Bronchus fibroblast of lung (primary cell): ENCODE data around the gene ALOXE3. TPM values are rescaled to one million over a fixed set of nuclear protein-coding genes. Genes with fewer than 3 reads are reported as not detected.

Source experiments
- total RNA-seq: library from RNA; depleted of rRNA; stranded (reverse); fragments of >200 nt; gene quantifications from 2 replicates; pipeline ENCODE4 v1.2.3, GENCODE V29; 2015

ALOXE3 gene
- total RNA-seq = under 0.01 TPM in 1 of 2 replicates, not detected in the other

DNA sequence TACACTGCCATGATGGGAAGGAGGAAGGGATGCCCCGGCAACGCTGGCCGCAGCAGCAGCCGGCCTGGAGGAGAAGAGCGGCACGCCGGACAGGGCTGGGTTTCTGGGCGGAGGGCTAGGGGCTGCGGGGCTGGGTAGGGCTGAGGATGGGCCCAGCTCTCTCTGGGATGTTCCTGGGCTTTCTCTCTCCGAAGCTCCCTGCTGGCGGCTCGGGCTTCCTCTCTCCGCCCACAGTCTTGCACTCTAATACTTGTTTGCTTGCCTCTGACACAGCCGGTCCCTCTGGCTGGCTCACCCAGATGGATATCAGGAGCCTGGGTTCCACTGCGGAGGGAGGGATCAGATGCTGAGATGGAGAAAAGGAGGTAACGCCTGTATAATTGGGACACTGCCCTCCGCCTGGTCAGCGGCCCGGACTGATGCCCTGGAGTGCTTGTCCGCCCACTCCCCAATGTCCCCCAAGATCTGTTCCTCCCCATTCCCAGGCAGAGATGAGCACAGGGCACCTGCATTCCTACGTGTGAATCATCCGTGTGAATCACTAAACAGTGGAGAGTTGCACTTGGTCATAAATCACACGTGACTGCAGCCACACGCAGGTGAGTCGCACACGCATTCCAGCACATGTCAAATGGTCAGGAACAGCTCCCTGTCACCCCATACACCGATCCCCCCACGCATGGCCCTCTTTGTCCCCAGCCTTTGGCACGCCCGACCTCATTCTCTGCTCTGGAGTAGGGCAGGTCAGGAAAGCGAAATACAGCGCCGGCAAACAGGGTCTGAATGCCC, at the start of gene ALOXE3:
ALOXE3 (minus strand) TSS at position 535 of the 789 bp plus-strand sequence; CDS start at position 11, 524 bp downstream.

DNA sequence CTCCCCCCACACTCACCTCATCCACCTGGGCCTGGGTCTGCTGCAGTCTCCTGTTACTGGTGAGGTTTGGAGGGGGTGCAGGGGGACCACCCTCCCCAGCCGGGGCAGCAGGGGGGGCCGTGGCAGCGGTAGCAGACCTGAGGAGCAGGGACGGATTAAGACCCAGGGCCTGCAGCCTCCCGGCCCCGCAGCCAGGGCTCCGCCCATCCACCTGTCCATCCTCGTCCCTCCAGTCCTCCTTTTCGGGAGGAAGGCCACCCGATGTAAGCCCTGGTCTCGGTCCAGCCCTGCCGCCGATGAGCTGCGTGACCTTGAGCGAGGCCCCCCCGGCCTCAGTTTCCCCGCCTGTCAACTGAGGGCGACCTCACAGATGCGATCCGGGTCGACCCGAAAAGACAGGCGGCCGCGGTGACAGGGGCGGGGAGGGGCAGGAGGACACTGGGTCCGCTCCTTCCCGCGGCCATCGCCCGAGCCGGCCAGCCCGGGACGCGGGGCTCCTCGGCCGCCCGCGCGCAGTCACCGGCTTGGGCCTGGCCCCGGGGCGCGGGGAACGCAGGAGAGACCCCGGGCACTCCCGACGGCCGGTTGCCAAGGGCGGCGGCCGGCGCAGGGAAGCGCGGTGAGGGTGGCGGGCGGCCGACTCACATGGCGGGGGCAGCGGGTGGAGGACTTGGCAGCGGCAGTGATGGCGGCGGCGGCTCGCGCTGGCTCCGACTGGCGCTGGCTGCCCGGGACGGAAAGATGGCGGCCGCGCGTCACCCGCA, 44.1 kb upstream of the ALOXE3 start, which contains the start of gene VAMP2:
VAMP2 (minus strand) TSS at position 716 of the 764 bp plus-strand sequence; CDS start at position 647, 69 bp downstream.

DNA sequence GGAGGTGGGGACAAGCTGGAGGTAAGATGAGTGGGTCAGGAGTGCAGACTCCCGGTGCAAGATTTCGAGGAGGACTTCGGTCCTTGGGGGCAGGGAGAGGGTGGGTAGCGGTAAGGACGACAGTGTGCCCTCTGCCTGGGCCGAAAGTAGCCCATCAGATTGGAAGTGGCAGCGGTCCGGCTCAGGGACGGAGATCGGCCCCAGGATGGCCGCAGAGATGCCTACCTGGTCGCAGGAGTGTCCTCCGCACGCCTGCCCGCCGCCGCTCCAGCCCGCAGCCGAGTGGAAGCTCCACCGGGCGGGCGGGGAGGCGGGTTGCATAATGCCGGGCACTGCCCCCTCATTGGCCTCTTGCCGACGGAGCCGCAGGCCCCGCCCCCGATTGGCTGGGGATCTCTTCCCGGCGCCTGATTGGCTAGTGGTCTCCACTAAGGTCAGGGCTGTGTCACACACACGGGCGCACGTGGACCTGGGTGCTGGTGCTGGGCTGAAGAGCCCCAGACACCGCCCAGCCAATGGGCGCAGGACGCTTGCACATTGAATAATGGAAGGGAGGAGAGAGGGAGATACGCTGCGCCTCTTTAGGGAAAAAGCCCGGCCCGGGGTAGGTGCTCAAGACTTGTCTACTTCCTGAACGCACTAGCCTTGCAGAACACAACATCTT, 33.9 kb upstream of the ALOXE3 start, which contains the start of gene PER1:
PER1 (minus strand) TSS at position 293 of the 664 bp plus-strand sequence. CDS start 1,698 bp downstream, outside the sequence.

DNA sequence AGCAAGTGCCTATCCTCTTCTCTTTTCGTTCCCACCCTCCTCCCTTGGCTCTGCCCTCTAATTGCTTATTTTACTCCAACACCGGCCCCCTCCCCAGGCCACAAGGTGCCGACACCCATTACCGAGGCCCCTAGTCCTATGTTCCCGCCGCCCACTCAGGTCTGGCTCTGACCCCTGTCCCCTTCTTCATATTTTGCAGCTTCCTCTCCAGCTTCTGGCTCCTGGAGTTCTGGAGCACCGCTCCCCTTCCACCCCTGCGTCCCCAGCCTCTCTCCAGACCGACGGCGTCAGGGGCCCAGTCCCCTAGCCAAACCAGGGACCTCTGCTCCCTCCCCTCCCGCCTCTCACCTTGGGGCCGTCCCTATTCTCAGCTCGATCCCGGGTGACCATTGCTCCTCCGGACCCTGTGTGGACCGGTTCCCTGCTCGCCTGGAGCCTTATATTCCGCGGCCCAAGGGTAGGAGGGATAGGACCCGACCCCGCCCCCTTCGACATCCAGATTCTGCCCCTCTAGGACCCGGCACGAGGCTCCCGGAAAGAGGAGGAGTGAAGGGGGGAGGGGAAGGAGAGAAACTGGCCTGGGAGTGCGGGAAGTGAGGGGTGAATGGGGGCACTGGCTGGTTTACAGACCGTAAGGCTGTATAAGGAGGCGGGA, 5.5 kb upstream of the ALOXE3 start, which contains the start of gene HES7:
HES7 (minus strand) TSS at position 412 of the 655 bp plus-strand sequence; CDS start at position 390, 22 bp downstream.

DNA sequence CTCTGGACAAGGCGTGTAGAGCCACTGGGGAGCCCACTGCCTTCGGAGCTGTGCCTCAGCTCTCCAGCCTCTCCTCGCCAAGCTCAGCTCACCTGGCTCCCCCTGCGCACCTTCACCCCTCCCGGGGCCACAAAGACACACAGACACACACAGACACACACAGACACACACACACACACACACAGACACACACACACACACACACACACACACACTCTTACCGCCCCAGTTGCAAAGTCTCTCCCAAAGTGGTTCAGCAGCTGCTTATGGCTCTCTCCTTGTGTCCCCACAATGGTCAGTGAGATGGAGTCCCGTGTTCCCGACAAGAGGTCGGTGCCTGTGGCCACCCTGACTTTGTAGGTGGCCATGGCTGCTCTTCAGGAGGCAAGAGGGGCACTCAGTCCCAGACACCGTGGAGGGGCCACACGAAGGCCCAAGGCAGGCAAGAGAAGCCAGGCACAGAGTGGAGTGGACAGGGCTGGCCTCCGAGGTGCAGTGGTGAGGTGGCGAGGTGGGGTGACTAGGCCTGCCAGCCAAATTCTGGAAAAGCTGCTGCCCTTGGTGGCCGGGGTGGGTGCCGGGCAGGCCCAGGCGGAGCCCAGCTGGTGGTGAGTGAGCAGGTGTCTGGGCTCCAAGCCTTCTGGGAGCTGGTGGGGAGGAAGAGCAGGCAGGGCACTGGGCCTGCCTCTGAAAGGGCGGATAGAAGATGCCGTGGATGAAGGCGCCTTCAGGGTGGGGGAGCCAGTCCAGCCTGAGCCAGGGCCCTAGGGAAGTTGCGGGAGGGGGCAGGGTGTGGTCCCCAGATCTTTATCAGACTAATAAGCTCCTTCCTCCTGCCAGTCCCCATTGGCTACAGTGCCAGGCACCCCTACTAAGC, 31.0 kb downstream of the ALOXE3 start, which contains the start of gene ALOX12B:
ALOX12B (minus strand) TSS at position 642 of the 877 bp plus-strand sequence; CDS start at position 368, 274 bp downstream.

Other genes starting within 250 kb of the ALOXE3 start
- gene CHD3, start 229.7 kb downstream of the ALOXE3 start, total RNA-seq = 45.9 and 46.5 TPM in 2 replicates
- gene RNF227, start 202.2 kb downstream of the ALOXE3 start, total RNA-seq = 1.0 and 1.2 TPM in 2 replicates
- gene KCNAB3, start 188.7 kb downstream of the ALOXE3 start, total RNA-seq = 0.67 and 1.2 TPM in 2 replicates
- 71.8 and 102 TPM in 2 replicates for gene TRAPPC1, start 186.6 kb downstream of the ALOXE3 start, total RNA-seq
- gene CNTROB, start 186.3 kb downstream of the ALOXE3 start, total RNA-seq = 24.5 TPM in 2 replicates
- gene GUCY2D, start 115.9 kb downstream of the ALOXE3 start, total RNA-seq = 0.15 TPM in 1 of 2 replicates, not detected in the other
- gene ALOX15B, start 79.5 kb downstream of the ALOXE3 start, total RNA-seq = under 0.01 TPM in 1 of 2 replicates, not detected in the other
- gene ALOX12B, start 30.8 kb downstream of the ALOXE3 start, total RNA-seq = not detected in 2 replicates
- 0.17 and 0.89 TPM in 2 replicates for gene HES7, start 5.6 kb upstream of the ALOXE3 start, total RNA-seq
- gene PER1, start 33.9 kb upstream of the ALOXE3 start, total RNA-seq = 20.7 and 23.0 TPM in 2 replicates
- gene VAMP2, start 44.4 kb upstream of the ALOXE3 start, total RNA-seq = 4.3 and 5.2 TPM in 2 replicates
- gene TMEM107, start 57.9 kb upstream of the ALOXE3 start, total RNA-seq = 30.6 and 34.5 TPM in 2 replicates
- gene BORCS6, start 71.7 kb upstream of the ALOXE3 start, total RNA-seq = 9.4 and 10.8 TPM in 2 replicates
- 89.8 and 108 TPM in 2 replicates for gene AURKB, start 92.1 kb upstream of the ALOXE3 start, total RNA-seq
- 6.1 and 6.2 TPM in 2 replicates for gene CTC1, start 129.5 kb upstream of the ALOXE3 start, total RNA-seq
- 42.0 and 42.7 TPM in 2 replicates for gene PFAS, start 130.8 kb upstream of the ALOXE3 start, total RNA-seq
- 32.4 and 34.3 TPM in 2 replicates for gene RANGRF, start 170.2 kb upstream of the ALOXE3 start, total RNA-seq
- 1.2 and 1.5 TPM in 2 replicates for gene SLC25A35, start 176.9 kb upstream of the ALOXE3 start, total RNA-seq
- not detected in 2 replicates for gene ARHGEF15, start 191.7 kb upstream of the ALOXE3 start, total RNA-seq
- not detected in 2 replicates for gene ODF4, start 221.3 kb upstream of the ALOXE3 start, total RNA-seq